OCI-LY7 (cell line): ENCODE data around the gene MYO3A. TPM values are rescaled to one million over a fixed set of nuclear protein-coding genes. Genes with fewer than 3 reads are reported as not detected.

Experiments used
- BruUV-seq: library from RNA; stranded (reverse); fragments of 400-500 nt; replicated peaks from 2 replicates; lab custom pipeline; 2021; lab: Mats Ljungman, UMichigan
- CTCF ChIA-PET: fragments of 300-600 bp; sonication (Branson Sonifier 250); formaldehyde crosslinking; loops from one replicate; lab custom pipeline; 2022; ENCODE audit warnings: antibody characterized with exemption; ENCODE audit not compliant: unreplicated experiment; lab: Charles Lee
- POLR2A ChIA-PET: fragments of 300-600 bp; sonication (Branson Sonifier 250); formaldehyde crosslinking; loops from one replicate; lab custom pipeline; 2022; ENCODE audit warnings: antibody characterized with exemption; lab: Charles Lee
- DNase-seq: peaks from one replicate; pipeline ENCODE4 v3.0.0-alpha.2; 2015; ENCODE audit warnings: low spot score
- H2AFZ ChIP-seq: fragments of 200-600 bp; sonication (generic), shearing (Covaris generic); 2 replicates; pipeline ENCODE4 v1.6.1; 2014; ENCODE audit warnings: mild to moderate bottlenecking, antibody characterized with exemption, low read length, moderate library complexity
- H3K27ac ChIP-seq: fragments of 200-600 bp; sonication (generic); 2 replicates; pipeline ENCODE4 v1.5.1; 2014; ENCODE audit warnings: mixed run types, low read depth, mild to moderate bottlenecking, moderate library complexity, low read length, inconsistent platforms; ENCODE audit not compliant: poor library complexity, severe bottlenecking
- H3K36me3 ChIP-seq: fragments of 200-600 bp; sonication (generic); 2 replicates; pipeline ENCODE4 v1.6.1; 2014; ENCODE audit warnings: mild to moderate bottlenecking, antibody characterized with exemption, low read length, moderate library complexity, mixed read lengths; ENCODE audit not compliant: insufficient read depth
- H3K4me1 ChIP-seq: fragments of 200-600 bp; sonication (generic); 2 replicates; pipeline ENCODE4 v1.5.1; 2014; ENCODE audit warnings: mild to moderate bottlenecking, low read length; ENCODE audit not compliant: insufficient read depth, poor library complexity, severe bottlenecking
- H3K4me2 ChIP-seq: fragments of 200-600 bp; sonication (generic); 2 replicates; pipeline ENCODE4 v1.6.1; 2014; ENCODE audit warnings: mild to moderate bottlenecking, low read length
- H3K4me3 ChIP-seq: fragments of 200-600 bp; sonication (generic); 2 replicates; pipeline ENCODE4 v1.5.1; 2014; ENCODE audit warnings: mild to moderate bottlenecking, low read depth, low read length; ENCODE audit not compliant: poor library complexity, severe bottlenecking
- H3K79me2 ChIP-seq: fragments of 200-600 bp; sonication (generic); 2 replicates; pipeline ENCODE4 v1.6.1; 2016; ENCODE audit warnings: low read depth, mild to moderate bottlenecking, low read length, moderate library complexity, mixed read lengths; ENCODE audit not compliant: insufficient read depth
- H3K9me2 ChIP-seq: fragments of 200-600 bp; sonication (generic); 2 replicates; pipeline ENCODE4 v1.6.1; 2016; ENCODE audit warnings: mild to moderate bottlenecking, low read length, mixed read lengths; ENCODE audit not compliant: insufficient read depth
- H3K9me3 ChIP-seq: fragments of 200-600 bp; sonication (generic); 2 replicates; pipeline ENCODE4 v1.6.1; 2014; ENCODE audit warnings: mild to moderate bottlenecking, mixed run types, low read length, mixed read lengths
- H4K20me1 ChIP-seq: fragments of 200-600 bp; sonication (generic); 2 replicates; pipeline ENCODE4 v1.6.1; 2014; ENCODE audit warnings: mild to moderate bottlenecking, antibody characterized with exemption, low read length, moderate library complexity, mixed read lengths; ENCODE audit not compliant: insufficient read depth
- CTCF ChIP-seq: fragments of 200-600 bp; sonication (generic); conservative IDR thresholded peaks from 2 replicates; pipeline ENCODE4 v1.5.1; 2014; ENCODE audit warnings: mild to moderate bottlenecking, antibody characterized with exemption, low read length, moderate library complexity, mixed read lengths
- EZH2phosphoT487 ChIP-seq: fragments of 200-600 bp; sonication (generic); IDR thresholded peaks from 2 replicates; pipeline ENCODE4 v1.6.1; 2018; ENCODE audit warnings: low read depth, borderline replicate concordance, mild to moderate bottlenecking, mixed run types, antibody characterized with exemption, low read length, moderate library complexity, mixed read lengths
- intact Hi-C: fragments of 100-400 bp; cut with micrococcal nuclease; formaldehyde crosslinking; loops from one replicate; pipeline ENCODE4 v1.10.0; 2022; ENCODE audit not compliant: unreplicated experiment
- total RNA-seq, 2 experiments: library from RNA; depleted of rRNA in 1 of 2; stranded (reverse); fragments of >200 nt in 1 of 2; shearing (Covaris generic) in 1 of 2; gene quantifications; 2 replicates each; pipeline ENCODE4 v1.2.3, GENCODE V29; 2014 to 2022

The MYO3A gene
- total RNA-seq, 2 experiments from 2014 or later: not detected

GRCh38 chr10:26029858-26030257, 95.8 kb downstream of the MYO3A start:
- Histone ChIP-seq H3K79me2 (no peaks in the 10 kb centered on the region), H3K27ac (no peak overlapping the region), H3K9me2 (no peaks in the 10 kb centered on the region), H3K9me3 (no peaks in the 10 kb centered on the region), H3K4me3 (no peak overlapping the region), H3K4me1 (no peaks in the 10 kb centered on the region), H3K36me3 (no peaks in the 10 kb centered on the region), H3K4me2 (no peak overlapping the region), H4K20me1 (no peaks in the 10 kb centered on the region), H2AFZ (no peak overlapping the region)
- DNase-seq: no peak
- ChIA-PET CTCF (no interaction called here), POLR2A (no interaction called here)
- no TSS peak for BruUV-seq
- TF ChIP-seq EZH2phosphoT487 (no peak), CTCF (no peak)
- intact Hi-C loops: no loop called here

- no peak for DNase-seq
- CTCF ChIA-PET: no interaction called here
- no peaks in the 10 kb centered on the region for H3K4me1 ChIP-seq
- H3K9me3 ChIP-seq: no peaks in the 10 kb centered on the region
- no TSS peak for BruUV-seq
- no peaks in the 10 kb centered on the region for H3K36me3 ChIP-seq
- no peak overlapping the region for H3K4me2 ChIP-seq
- H3K4me3 ChIP-seq: no peak overlapping the region
- no peak overlapping the region for H3K27ac ChIP-seq
- intact Hi-C loops: no loop called here
- POLR2A ChIA-PET: interaction anchor here (0.7 kb wide), 1 partner anchor 132 kb away, joined by 3 read pairs; no protein-coding TSS in a partner anchor
- no peak overlapping the region for H2AFZ ChIP-seq
- no peak for TF ChIP-seq EZH2phosphoT487
- TF ChIP-seq CTCF: no peak
- no peaks in the 10 kb centered on the region for H3K79me2 ChIP-seq
- H4K20me1 ChIP-seq: no peaks in the 10 kb centered on the region
- no peaks in the 10 kb centered on the region for H3K9me2 ChIP-seq
These were observed 97.3 kb downstream of the MYO3A start for GRCh38 chr10:26031300-26031699.

DNA sequence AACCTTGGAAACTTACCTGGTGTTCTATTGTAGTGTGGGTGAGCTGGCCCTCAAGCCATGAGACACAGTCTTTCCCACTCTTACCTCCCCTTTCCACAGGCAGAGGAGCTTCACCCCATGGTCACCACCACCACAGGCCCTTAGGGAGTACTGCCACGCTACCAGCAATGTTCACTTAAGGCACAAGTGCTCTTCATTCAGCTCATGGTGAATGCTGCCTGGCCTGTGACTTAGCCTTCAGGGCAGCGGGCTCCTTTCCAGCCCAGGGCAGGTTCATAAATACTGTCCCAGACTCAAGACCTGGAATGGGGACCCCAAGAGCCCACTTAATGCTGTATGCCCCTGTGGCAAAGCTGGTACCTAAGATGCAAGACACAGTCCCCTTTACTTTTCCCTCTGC, 109.4 kb downstream of the MYO3A start:
- CTCF ChIA-PET: no interaction called here
- intact Hi-C loops: no loop called here

More for the DNA sequence above, 109.4 kb downstream of the MYO3A start:
- no peak overlapping the region for H3K27ac ChIP-seq
- POLR2A ChIA-PET: interaction anchor here (0.6 kb wide), 1 partner anchor 126 kb away, joined by 3 read pairs; no protein-coding TSS in a partner anchor
- no peaks in the 10 kb centered on the region for H4K20me1 ChIP-seq
- no peak overlapping the region for H2AFZ ChIP-seq
- BruUV-seq: no TSS peak
- no peaks in the 10 kb centered on the region for H3K36me3 ChIP-seq
- TF ChIP-seq EZH2phosphoT487 (no peak), CTCF (no peak)
- H3K9me2 ChIP-seq: no peaks in the 10 kb centered on the region
- H3K4me1 ChIP-seq: no peaks in the 10 kb centered on the region
- no peaks in the 10 kb centered on the region for H3K9me3 ChIP-seq
- no peak overlapping the region for H3K4me3 ChIP-seq
- no peak for DNase-seq
- no peaks in the 10 kb centered on the region for H3K79me2 ChIP-seq
- H3K4me2 ChIP-seq: no peak overlapping the region
